ENCODE results near the gene CTDSPL. TPM values are rescaled to one million over a fixed set of nuclear protein-coding genes. Genes with fewer than 3 reads are reported as not detected.
A peak's percentile ranks its signal among the peaks of the same experiment; 100 is the strongest.

CTDSPL gene
- polyA plus RNA-seq, 1 of the 3 experiments (the other 2 are of a cell fraction) = 22.1 TPM

GRCh38 chr3:37935756-37936666 lies 74.3 kb downstream of the CTDSPL start (continued):
- TF ChIP-seq REST (IDR thresholded peaks at IDR 0.05; ENCODE audit: low read depth, low read length) (no peak), JUND (IDR thresholded peaks at IDR 0.05) (peak; percentile 44), NFIC (IDR thresholded peaks at IDR 0.05; ENCODE audit: borderline replicate concordance) (peak; percentile 95), CTCF (IDR thresholded peaks at IDR 0.05) (no peak)

- Histone ChIP-seq H3K4me1 (ENCODE audit: control insufficient read depth in 1 of 2, insufficient read depth in 2 of 2, low read depth in 1 of 2, low read length in 1 of 2) (peaks cover 22 to 29% of the 10 kb centered on the region in 2 experiments), H3K9me2 (no peaks in the 10 kb centered on the region), H3K27me3 (ENCODE audit: insufficient read depth) (no peaks in the 10 kb centered on the region), H3F3A (replicated peaks; ENCODE audit: insufficient read depth) (peaks cover 21% of the 10 kb centered on the region), H3K4me2 (peak overlapping the region; percentile 40; the same call in 1 of the 2 replicates), H2AFZ (ENCODE audit: low read depth) (no peak overlapping the region), H3K9ac (no peak overlapping the region), H3K36me3 (replicated peaks in 1 of 2; ENCODE audit: control insufficient read depth in 1 of 2, insufficient read depth in 2 of 2, low read length in 1 of 2) (no peaks in the 10 kb centered on the region), H3K9me3 (no peaks in the 10 kb centered on the region), H3K79me2 (ENCODE audit: insufficient read depth) (peaks cover 31% of the 10 kb centered on the region), H3K4me3 (ENCODE audit: low read depth in 2 of 2, low read length in 1 of 2) (no peak overlapping the region), H3K27ac (ENCODE audit: low read depth in 2 of 2, low read length in 1 of 2) (peak overlapping the region; percentile 77 to 93; a peak in 3 of 4 replicates), H4K20me1 (ENCODE audit: insufficient read depth) (no peaks in the 10 kb centered on the region)
- CTCF ChIA-PET = no interaction called here
- DNase-seq = no peak
- POLR2A ChIA-PET = no interaction called here
- WGBS (ENCODE audit: low lambda C conversion rate) = 90% methylated on average over 6 of the region's 6 CpGs
- TF ChIP-seq MXI1 (IDR thresholded peaks at IDR 0.05; ENCODE audit: low read depth, low read length) = no peak
- no peak for TF ChIP-seq CHD2 (IDR thresholded peaks at IDR 0.05; ENCODE audit: low read length, partially characterized antibody)
- TF ChIP-seq TCF12 (IDR thresholded peaks at IDR 0.05) = no peak
- no peak for TF ChIP-seq JUND (IDR thresholded peaks at IDR 0.05)
- TF ChIP-seq, protein P1, sequence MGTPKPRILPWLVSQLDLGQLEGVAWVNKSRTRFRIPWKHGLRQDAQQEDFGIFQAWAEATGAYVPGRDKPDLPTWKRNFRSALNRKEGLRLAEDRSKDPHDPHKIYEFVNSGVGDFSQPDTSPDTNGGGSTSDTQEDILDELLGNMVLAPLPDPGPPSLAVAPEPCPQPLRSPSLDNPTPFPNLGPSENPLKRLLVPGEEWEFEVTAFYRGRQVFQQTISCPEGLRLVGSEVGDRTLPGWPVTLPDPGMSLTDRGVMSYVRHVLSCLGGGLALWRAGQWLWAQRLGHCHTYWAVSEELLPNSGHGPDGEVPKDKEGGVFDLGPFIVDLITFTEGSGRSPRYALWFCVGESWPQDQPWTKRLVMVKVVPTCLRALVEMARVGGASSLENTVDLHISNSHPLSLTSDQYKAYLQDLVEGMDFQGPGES (IDR thresholded peaks at IDR 0.05; ENCODE audit: low read depth, low read length) = no peak
- no peak for TF ChIP-seq SIN3A (IDR thresholded peaks at IDR 0.05; ENCODE audit: borderline replicate concordance, low read depth, low read length)
- no peak for TF ChIP-seq NFIC (IDR thresholded peaks at IDR 0.05; ENCODE audit: borderline replicate concordance)
Measured at GRCh38 chr3:37937156-37937555, 75.5 kb downstream of the CTDSPL start.

All from SK-N-SH (cell line).